Ishikawa (cell line): ENCODE results near the gene CHST6.

Experiments
- CEBPB ChIP-seq: IDR thresholded peaks from 2 replicates; pipeline ENCODE4 v1.6.1; 2012
- CREB1 ChIP-seq: IDR thresholded peaks from 2 replicates; pipeline ENCODE4 v1.6.1; 2012; ENCODE audit warnings: low read depth
- EGR1 ChIP-seq: IDR thresholded peaks from 2 replicates; pipeline ENCODE4 v1.6.1; 2012
- EP300 ChIP-seq: IDR thresholded peaks from 2 replicates; pipeline ENCODE4 v1.6.1; 2012; ENCODE audit warnings: borderline replicate concordance
- FOXM1 ChIP-seq: IDR thresholded peaks from 2 replicates; pipeline ENCODE4 v1.6.1; 2012; ENCODE audit warnings: low read depth, borderline replicate concordance
- NFIC ChIP-seq: IDR thresholded peaks from 2 replicates; pipeline ENCODE4 v1.6.1; 2012
- RAD21 ChIP-seq: IDR thresholded peaks from 2 replicates; pipeline ENCODE4 v1.6.1; 2012; ENCODE audit warnings: low read depth
- REST ChIP-seq: IDR thresholded peaks from 2 replicates; pipeline ENCODE4 v1.6.1; 2012; ENCODE audit warnings: low read depth, mild to moderate bottlenecking
- TAF1 ChIP-seq: IDR thresholded peaks from 2 replicates; pipeline ENCODE4 v1.6.1; 2012; ENCODE audit warnings: low read depth, mild to moderate bottlenecking
- TCF12 ChIP-seq: IDR thresholded peaks from 2 replicates; pipeline ENCODE4 v1.6.1; 2012; ENCODE audit warnings: low read depth
- TEAD4 ChIP-seq: IDR thresholded peaks from 2 replicates; pipeline ENCODE4 v1.6.1; 2012
- USF1 ChIP-seq: IDR thresholded peaks from 2 replicates; pipeline ENCODE4 v1.6.1; 2012
- YY1 ChIP-seq: IDR thresholded peaks from 2 replicates; pipeline ENCODE4 v1.6.1; 2012; ENCODE audit warnings: low read depth
- ZBTB7A ChIP-seq: IDR thresholded peaks from 2 replicates; pipeline ENCODE4 v1.6.1; 2012; ENCODE audit warnings: low read depth
- TF ChIP-seq, protein P1 (sequence below): IDR thresholded peaks from 2 replicates; pipeline ENCODE4 v1.6.1; 2012

Gene CHST6

DNA sequence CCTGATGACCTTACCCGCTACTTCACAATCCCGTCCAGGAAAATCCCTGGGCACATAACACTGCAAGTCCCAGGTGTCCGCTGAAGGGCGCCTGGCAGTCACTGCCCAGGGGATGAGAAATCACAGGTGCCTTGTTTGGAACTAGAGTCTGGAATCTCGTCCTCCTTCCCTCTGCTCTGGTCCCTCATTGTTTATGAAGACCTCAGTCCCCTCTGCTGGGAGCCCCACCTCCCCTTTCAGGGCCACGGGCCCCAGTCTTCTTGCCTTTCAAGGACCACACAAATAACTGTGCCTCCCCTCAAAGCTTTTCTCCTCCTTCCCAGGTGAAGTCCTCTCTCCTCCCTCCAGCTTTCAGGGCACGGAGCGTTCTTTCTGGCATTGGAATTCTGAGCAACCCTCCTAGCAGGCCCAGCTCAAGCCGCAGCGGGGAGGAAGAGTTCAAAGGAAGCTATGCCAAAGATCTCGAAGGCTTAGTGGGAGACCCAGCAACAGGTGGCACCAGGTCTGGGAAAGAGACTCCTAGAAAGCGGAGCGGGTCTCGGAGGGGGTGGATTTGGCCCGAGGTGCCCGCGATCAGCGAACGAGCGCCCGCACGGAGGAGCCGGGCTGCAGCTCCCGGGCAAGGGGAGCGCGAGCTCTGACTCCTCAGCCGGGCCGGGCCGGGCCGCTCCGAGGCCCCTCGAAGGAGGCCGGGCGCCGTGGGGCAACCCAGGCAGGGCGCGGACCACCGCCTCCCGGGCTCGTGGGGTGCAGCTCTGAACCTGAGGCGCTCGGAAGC is 21.1 kb upstream of the CHST6 start:
- TF ChIP-seq, protein P1, sequence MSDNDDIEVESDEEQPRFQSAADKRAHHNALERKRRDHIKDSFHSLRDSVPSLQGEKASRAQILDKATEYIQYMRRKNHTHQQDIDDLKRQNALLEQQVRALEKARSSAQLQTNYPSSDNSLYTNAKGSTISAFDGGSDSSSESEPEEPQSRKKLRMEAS: 0 out of 2 replicates have a peak, but pooled peaks have one; percentile 7

DNA sequence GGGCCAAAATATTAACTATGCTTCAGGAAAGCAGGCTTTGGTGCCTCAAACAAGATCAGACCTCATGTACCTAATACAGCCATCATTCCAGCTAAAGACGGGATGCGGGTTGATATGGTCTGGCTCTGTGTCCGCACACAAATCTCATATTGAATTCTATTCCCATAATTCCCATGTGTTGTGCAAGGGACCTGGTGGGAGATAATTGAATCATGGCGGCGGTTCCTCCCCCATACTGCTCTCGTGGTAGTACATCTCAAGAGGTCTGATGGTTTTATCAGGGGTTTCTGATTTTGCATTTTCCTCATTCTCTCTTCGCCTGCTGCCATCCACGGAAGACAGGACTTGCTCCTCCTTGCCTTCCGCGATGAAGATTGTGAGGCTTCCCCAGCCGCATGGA is 19.1 kb upstream of the CHST6 start:
- no peak for TF ChIP-seq ZBTB7A
- TF ChIP-seq REST: no peak
- no peak for TF ChIP-seq EGR1
- no peak for TF ChIP-seq FOXM1
- TF ChIP-seq, protein P1: no peak
- TF ChIP-seq TAF1: no peak
- TF ChIP-seq YY1: no peak
- TF ChIP-seq RAD21: no peak
- TF ChIP-seq NFIC: no peak
- no peak for TF ChIP-seq TCF12
- no peak for TF ChIP-seq USF1
- no peak for TF ChIP-seq TEAD4
- TF ChIP-seq CREB1: no peak
- TF ChIP-seq EP300: no peak
- no peak for TF ChIP-seq CEBPB

- TF ChIP-seq EGR1 (no peak), CEBPB (peak; percentile 94), EP300 (peak; percentile 80; the same call in 1 of the 2 replicates), FOXM1 (peak; percentile 68; the same call in 1 of the 2 replicates), TEAD4 (0 out of 2 replicates have a peak, but pooled peaks have one; percentile 33), NFIC (peak; percentile 57; the same call in 1 of the 2 replicates), USF1 (no peak), TCF12 (peak; percentile 46; the same call in 1 of the 2 replicates)
- TF ChIP-seq, protein P1: no peak; the same call in 1 of the 2 replicates
Observed at GRCh38 chr16:75506574-75506973, 11.3 kb upstream of the CHST6 start.

GRCh38 chr16:75506107-75506506 is 10.9 kb upstream of the CHST6 start:
- TF ChIP-seq CEBPB (no peak), TCF12 (no peak), RAD21 (no peak), YY1 (no peak), NFIC (no peak), EP300 (no peak), REST (no peak), USF1 (no peak)
- TF ChIP-seq, protein P1: no peak

DNA sequence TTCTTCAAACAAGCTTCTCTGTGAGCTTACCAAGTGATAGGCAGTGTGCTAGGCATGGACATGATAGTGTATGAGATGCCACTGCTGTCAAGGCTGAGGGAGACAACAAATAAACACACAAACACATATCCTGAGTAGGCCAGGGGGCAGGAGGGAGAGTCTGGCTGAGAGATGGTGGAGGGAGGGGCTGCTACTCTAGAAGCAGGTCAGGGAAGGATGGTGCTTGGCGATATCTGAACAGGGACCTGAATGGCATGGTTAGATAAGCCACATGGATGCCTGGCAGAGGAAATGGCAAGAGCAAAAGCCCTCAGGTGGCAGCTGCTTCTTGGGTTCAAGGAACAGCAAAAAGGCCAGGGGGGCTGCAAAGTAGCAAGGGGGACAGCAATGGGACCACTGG is 8.6 kb upstream of the CHST6 start:
- TF ChIP-seq FOXM1 (no peak), EGR1 (no peak), CEBPB (no peak)
